GM23338 (cell line): ENCODE measurements around the gene OTUD5. TPM values are rescaled to one million over a fixed set of nuclear protein-coding genes. Genes with fewer than 3 reads are reported as not detected.
"Not testable (repeated sequence)": the region's sequence is repeated elsewhere in the genome, so short reads cannot be mapped to it uniquely, and the experiment has no call there.

Source experiments
- ATAC-seq: fragments of 200-7000 bp; cut with Tn5 transposase; 3 replicates; pipeline ENCODE4 v1.9.1; 2020
- DNase-seq: peaks from one replicate; pipeline ENCODE4 v3.0.0-alpha.2; 2015; ENCODE audit warnings: low spot score
- H2AFZ ChIP-seq: fragments of 200-600 bp; sonication (generic); 2 replicates; pipeline ENCODE4 v1.8.0; 2016; ENCODE audit warnings: antibody characterized with exemption, mild to moderate bottlenecking, moderate library complexity
- H3F3A ChIP-seq: fragments of 200-600 bp; sonication (generic); replicated peaks from 2 replicates; pipeline ENCODE4 v1.8.0; 2017; ENCODE audit warnings: antibody characterized with exemption, mixed run types, low read depth
- H3K27ac ChIP-seq: fragments of 200-600 bp; sonication (generic); 2 replicates; pipeline ENCODE4 v1.6.1; 2016; ENCODE audit warnings: low read depth
- H3K27me3 ChIP-seq: fragments of 200-600 bp; sonication (generic); 2 replicates; pipeline ENCODE4 v1.8.0; 2016; ENCODE audit warnings: mild to moderate bottlenecking, mixed run types, moderate library complexity; ENCODE audit not compliant: insufficient read depth
- H3K36me3 ChIP-seq: fragments of 200-600 bp; sonication (generic); 2 replicates; pipeline ENCODE4 v1.8.0; 2016; ENCODE audit warnings: mild to moderate bottlenecking; ENCODE audit not compliant: insufficient read depth
- H3K4me1 ChIP-seq: fragments of 200-600 bp; sonication (generic); 2 replicates; pipeline ENCODE4 v1.8.0; 2016; ENCODE audit warnings: mild to moderate bottlenecking, moderate library complexity; ENCODE audit not compliant: insufficient read depth
- H3K4me2 ChIP-seq: fragments of 200-600 bp; sonication (generic); 2 replicates; pipeline ENCODE4 v1.7.1; 2017; ENCODE audit warnings: mixed run types
- H3K4me3 ChIP-seq: fragments of 200-600 bp; sonication (generic); 2 replicates; pipeline ENCODE4 v1.6.1; 2016; ENCODE audit warnings: mixed run types
- H3K79me2 ChIP-seq: fragments of 200-600 bp; sonication (generic); replicated peaks from 2 replicates; pipeline ENCODE4 v1.8.0; 2017; ENCODE audit warnings: mild to moderate bottlenecking; ENCODE audit not compliant: insufficient read depth
- H3K9me2 ChIP-seq: fragments of 200-600 bp; sonication (generic); 2 replicates; pipeline ENCODE4 v1.8.0; 2017; ENCODE audit not compliant: insufficient read depth
- H4K20me1 ChIP-seq: fragments of 200-600 bp; sonication (generic); replicated peaks from 2 replicates; pipeline ENCODE4 v1.8.0; 2017; ENCODE audit warnings: mild to moderate bottlenecking; ENCODE audit not compliant: insufficient read depth
- H3K27ac Mint-ChIP-seq: 2 replicates; pipeline ENCODE4 v1.8.0; 2020; ENCODE audit warnings: inconsistent platforms, mild to moderate bottlenecking, moderate library complexity, mixed read lengths
- H3K27me3 Mint-ChIP-seq: 3 replicates; pipeline ENCODE4 v1.8.0; 2022; ENCODE audit warnings: low read depth, mild to moderate bottlenecking, moderate library complexity, mixed read lengths, inconsistent platforms; ENCODE audit not compliant: insufficient read depth, poor library complexity
- H3K36me3 Mint-ChIP-seq: 3 replicates; pipeline ENCODE4 v1.8.0; 2021; ENCODE audit warnings: low read depth, mild to moderate bottlenecking, inconsistent platforms, moderate library complexity, mixed read lengths
- H3K4me1 Mint-ChIP-seq: 3 replicates; pipeline ENCODE4 v1.8.0; 2020; ENCODE audit warnings: mild to moderate bottlenecking, inconsistent platforms, mixed read lengths
- H3K4me3 Mint-ChIP-seq: 3 replicates; pipeline ENCODE4 v1.8.0; 2021; ENCODE audit warnings: moderate library complexity, mild to moderate bottlenecking, inconsistent platforms, mixed read lengths
- H3K9me3 Mint-ChIP-seq: 3 replicates; pipeline ENCODE4 v1.8.0; 2020; ENCODE audit warnings: moderate library complexity, mild to moderate bottlenecking, inconsistent platforms, mixed read lengths
- polyA plus RNA-seq: library from polyadenylated mRNA; unstranded; fragments of >200 nt; fragmentation: Nextera tagmentation; extraction: Ambion mirVana; gene quantifications from 2 replicates; pipeline ENCODE4 v1.2.1, GENCODE V29; 2016
- small RNA-seq: library from RNA; depleted of rRNA; stranded (forward); fragments of <200 nt; gene quantifications from one replicate; pipeline ENCODE3, GENCODE V24; 2014; ENCODE audit warnings: low replicate concordance
- total RNA-seq: library from RNA; depleted of rRNA; stranded (reverse); fragments of >200 nt; shearing (Covaris generic); gene quantifications from 2 replicates; pipeline ENCODE4 v1.2.3, GENCODE V29; 2014; rRNA removed

The OTUD5 gene
- total and polyA plus RNA-seq, 2 experiments from 2014 or later, result 23.5 to 56.5 TPM

DNA sequence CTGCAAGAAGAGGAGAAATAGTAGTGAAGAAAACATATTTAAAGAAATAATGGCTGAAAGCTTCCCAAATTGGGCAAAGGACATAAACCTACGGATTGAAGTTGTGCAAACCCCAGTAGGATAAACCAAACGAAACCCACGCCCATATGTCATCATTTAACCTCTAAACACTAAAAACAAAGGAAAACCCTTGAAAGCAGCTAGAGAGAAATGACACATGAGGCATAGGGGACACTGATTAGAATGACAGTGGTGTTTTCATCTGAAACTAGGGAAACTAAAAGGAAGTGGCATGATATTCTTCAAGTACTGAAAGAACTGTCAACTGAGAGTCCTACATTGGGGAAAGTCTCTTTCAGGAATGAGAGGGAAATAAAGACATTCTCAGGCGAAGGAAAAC lies 80.5 kb downstream of the OTUD5 start:
- not testable (repeated sequence) for H3K27ac ChIP-seq, H3K79me2 ChIP-seq, DNase-seq, H3K4me2 ChIP-seq, H3K4me1 ChIP-seq, H3K36me3 Mint-ChIP-seq, ATAC-seq, H2AFZ ChIP-seq, H3K4me3 ChIP-seq, H3K27ac Mint-ChIP-seq, H3K9me3 Mint-ChIP-seq, H3K27me3 Mint-ChIP-seq, H3F3A ChIP-seq, H3K36me3 ChIP-seq, H3K4me3 Mint-ChIP-seq, H3K4me1 Mint-ChIP-seq, H3K9me2 ChIP-seq, H3K27me3 ChIP-seq, H4K20me1 ChIP-seq

Small RNAs within 50 kb of the gene (small RNA-seq; reads per million reads assigned to genes)
- gene RNU6-722P, result not detected

Other genes starting within 250 kb of the OTUD5 start
- not detected in 2 replicates for gene GLOD5, start 195.9 kb downstream of the OTUD5 start, total RNA-seq
- not detected in 2 replicates for gene GLOD5, start 195.9 kb downstream of the OTUD5 start, polyA plus RNA-seq
- not detected in 2 replicates for gene GATA1, start 171.0 kb downstream of the OTUD5 start, total RNA-seq
- not detected in 2 replicates for gene GATA1, start 171.0 kb downstream of the OTUD5 start, polyA plus RNA-seq
- gene HDAC6, start 155.5 kb downstream of the OTUD5 start, total RNA-seq, result 49.8 and 61.2 TPM in 2 replicates
- gene HDAC6, start 155.5 kb downstream of the OTUD5 start, polyA plus RNA-seq, result 29.7 and 33.0 TPM in 2 replicates
- 1.3 TPM in 1 of 2 replicates, not detected in the other for gene ERAS, start 131.1 kb downstream of the OTUD5 start, total RNA-seq
- 1.7 and 2.4 TPM in 2 replicates for gene ERAS, start 131.1 kb downstream of the OTUD5 start, polyA plus RNA-seq
- gene PCSK1N, start 122.0 kb downstream of the OTUD5 start, total RNA-seq, result 4.0 and 15.6 TPM in 2 replicates
- gene PCSK1N, start 122.0 kb downstream of the OTUD5 start, polyA plus RNA-seq, result 12.8 and 16.5 TPM in 2 replicates
- gene TIMM17B, start 59.8 kb downstream of the OTUD5 start, total RNA-seq, result 61.3 and 67.1 TPM in 2 replicates
- 147 and 158 TPM in 2 replicates for gene TIMM17B, start 59.8 kb downstream of the OTUD5 start, polyA plus RNA-seq
- 53.2 and 63.4 TPM in 2 replicates for gene PQBP1, start 59.7 kb downstream of the OTUD5 start, total RNA-seq
- 121 and 130 TPM in 2 replicates for gene PQBP1, start 59.7 kb downstream of the OTUD5 start, polyA plus RNA-seq
- 16.4 and 17.7 TPM in 2 replicates for gene SLC35A2, start 46.0 kb downstream of the OTUD5 start, total RNA-seq
- 13.0 and 20.6 TPM in 2 replicates for gene SLC35A2, start 46.0 kb downstream of the OTUD5 start, polyA plus RNA-seq
- 336 and 359 TPM in 2 replicates for gene PIM2, start 38.6 kb downstream of the OTUD5 start, total RNA-seq
- 232 and 237 TPM in 2 replicates for gene PIM2, start 38.6 kb downstream of the OTUD5 start, polyA plus RNA-seq
- gene KCND1, start 14.2 kb upstream of the OTUD5 start, total RNA-seq, result 5.3 and 5.6 TPM in 2 replicates
- gene KCND1, start 14.2 kb upstream of the OTUD5 start, polyA plus RNA-seq, result 2.7 and 3.2 TPM in 2 replicates
- gene GRIPAP1, start 44.7 kb upstream of the OTUD5 start, total RNA-seq, result 32.7 and 39.1 TPM in 2 replicates
- gene GRIPAP1, start 44.7 kb upstream of the OTUD5 start, polyA plus RNA-seq, result 57.1 and 62.2 TPM in 2 replicates
- gene TFE3, start 85.8 kb upstream of the OTUD5 start, total RNA-seq, result 63.3 and 83.8 TPM in 2 replicates
- gene TFE3, start 85.8 kb upstream of the OTUD5 start, polyA plus RNA-seq, result 20.8 and 21.4 TPM in 2 replicates
- 6.8 and 9.9 TPM in 2 replicates for gene CCDC120, start 101.4 kb upstream of the OTUD5 start, total RNA-seq
- gene CCDC120, start 101.4 kb upstream of the OTUD5 start, polyA plus RNA-seq, result 3.3 and 3.6 TPM in 2 replicates
- 6.3 and 7.7 TPM in 2 replicates for gene PRAF2, start 116.4 kb upstream of the OTUD5 start, total RNA-seq
- 22.1 and 24.3 TPM in 2 replicates for gene PRAF2, start 116.4 kb upstream of the OTUD5 start, polyA plus RNA-seq
- gene WDR45, start 122.3 kb upstream of the OTUD5 start, total RNA-seq, result 26.2 and 36.2 TPM in 2 replicates
- gene WDR45, start 122.3 kb upstream of the OTUD5 start, polyA plus RNA-seq, result 24.9 and 28.8 TPM in 2 replicates
- gene GPKOW, start 166.1 kb upstream of the OTUD5 start, total RNA-seq, result 15.1 and 22.9 TPM in 2 replicates
- 8.1 and 9.5 TPM in 2 replicates for gene GPKOW, start 166.1 kb upstream of the OTUD5 start, polyA plus RNA-seq
- gene MAGIX, start 205.2 kb upstream of the OTUD5 start, total RNA-seq, result 0.83 and 2.1 TPM in 2 replicates
- gene MAGIX, start 205.2 kb upstream of the OTUD5 start, polyA plus RNA-seq, result 0.66 and 1.6 TPM in 2 replicates
- gene PLP2, start 214.3 kb upstream of the OTUD5 start, total RNA-seq, result 1.6 and 3.4 TPM in 2 replicates
- 9.5 and 10.1 TPM in 2 replicates for gene PLP2, start 214.3 kb upstream of the OTUD5 start, polyA plus RNA-seq
- 13.7 and 21.4 TPM in 2 replicates for gene PRICKLE3, start 228.8 kb upstream of the OTUD5 start, total RNA-seq
- 4.7 and 5.2 TPM in 2 replicates for gene PRICKLE3, start 228.8 kb upstream of the OTUD5 start, polyA plus RNA-seq
- 7.3 and 9.1 TPM in 2 replicates for gene SYP, start 242.6 kb upstream of the OTUD5 start, total RNA-seq
- gene SYP, start 242.6 kb upstream of the OTUD5 start, polyA plus RNA-seq, result 2.5 and 3.7 TPM in 2 replicates